ENCODE results near the gene C10orf90. TPM values are rescaled to one million over a fixed set of nuclear protein-coding genes. Genes with fewer than 3 reads are reported as not detected.

C10orf90 gene
- total RNA-seq, 1 donor from 2014 or later = not detected

DNA sequence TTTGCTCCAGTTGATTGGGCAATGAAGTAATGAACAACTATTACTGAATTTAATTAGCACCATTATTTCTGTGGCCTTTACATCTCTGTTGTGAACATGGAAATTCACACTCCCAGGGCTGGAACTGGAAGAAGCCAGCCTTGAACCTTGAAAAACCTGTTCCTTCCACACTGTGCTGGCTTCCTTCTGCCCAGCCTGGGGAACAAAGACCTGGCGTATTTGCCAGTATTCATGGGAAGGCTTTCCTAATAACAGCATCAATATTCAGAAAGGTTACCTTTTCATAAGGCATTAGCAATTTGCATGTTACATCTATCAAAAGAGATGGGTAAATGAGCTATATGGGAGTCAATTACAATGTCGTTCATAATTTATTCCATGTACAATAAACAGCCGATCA, 1.3 kb downstream of the C10orf90 start:
- Histone ChIP-seq H4K20me1 (ENCODE audit: low read depth) (no peaks in the 10 kb centered on the region), H3K4me2 (no peak overlapping the region), H2AFZ (replicated peaks) (no peak overlapping the region), H3K36me3 (no peaks in the 10 kb centered on the region), H3F3A (ENCODE audit: low read depth) (no peaks in the 10 kb centered on the region), H3K27ac (no peak overlapping the region), H3K9ac (no peak overlapping the region), H3K4me3 (no peak overlapping the region), H3K4me1 (no peaks in the 10 kb centered on the region), H3K9me3 (ENCODE audit: low read depth) (no peaks in the 10 kb centered on the region), H3K79me2 (ENCODE audit: low read depth) (no peaks in the 10 kb centered on the region), H3K27me3 (no peaks in the 10 kb centered on the region)
- no peak for DNase-seq (ENCODE audit: low spot score)
- TF ChIP-seq EZH2 (IDR thresholded peaks at IDR 0.05) (no peak), EZH2phosphoT487 (IDR thresholded peaks at IDR 0.05) (no peak)
- TF ChIP-seq, protein P1, sequence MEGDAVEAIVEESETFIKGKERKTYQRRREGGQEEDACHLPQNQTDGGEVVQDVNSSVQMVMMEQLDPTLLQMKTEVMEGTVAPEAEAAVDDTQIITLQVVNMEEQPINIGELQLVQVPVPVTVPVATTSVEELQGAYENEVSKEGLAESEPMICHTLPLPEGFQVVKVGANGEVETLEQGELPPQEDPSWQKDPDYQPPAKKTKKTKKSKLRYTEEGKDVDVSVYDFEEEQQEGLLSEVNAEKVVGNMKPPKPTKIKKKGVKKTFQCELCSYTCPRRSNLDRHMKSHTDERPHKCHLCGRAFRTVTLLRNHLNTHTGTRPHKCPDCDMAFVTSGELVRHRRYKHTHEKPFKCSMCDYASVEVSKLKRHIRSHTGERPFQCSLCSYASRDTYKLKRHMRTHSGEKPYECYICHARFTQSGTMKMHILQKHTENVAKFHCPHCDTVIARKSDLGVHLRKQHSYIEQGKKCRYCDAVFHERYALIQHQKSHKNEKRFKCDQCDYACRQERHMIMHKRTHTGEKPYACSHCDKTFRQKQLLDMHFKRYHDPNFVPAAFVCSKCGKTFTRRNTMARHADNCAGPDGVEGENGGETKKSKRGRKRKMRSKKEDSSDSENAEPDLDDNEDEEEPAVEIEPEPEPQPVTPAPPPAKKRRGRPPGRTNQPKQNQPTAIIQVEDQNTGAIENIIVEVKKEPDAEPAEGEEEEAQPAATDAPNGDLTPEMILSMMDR (IDR thresholded peaks at IDR 0.05) = no peak
- Mint-ChIP-seq H3K4me3 (no peak overlapping the region), H3K36me3 (no peaks in the 10 kb centered on the region), H3K9me3 (peaks cover 6% of the 10 kb centered on the region), H3K27ac (no peak overlapping the region), H3K4me1 (peaks cover 12% of the 10 kb centered on the region), H3K27me3 (ENCODE audit: insufficient read depth, low read depth) (peaks cover 5% of the 10 kb centered on the region)

DNA sequence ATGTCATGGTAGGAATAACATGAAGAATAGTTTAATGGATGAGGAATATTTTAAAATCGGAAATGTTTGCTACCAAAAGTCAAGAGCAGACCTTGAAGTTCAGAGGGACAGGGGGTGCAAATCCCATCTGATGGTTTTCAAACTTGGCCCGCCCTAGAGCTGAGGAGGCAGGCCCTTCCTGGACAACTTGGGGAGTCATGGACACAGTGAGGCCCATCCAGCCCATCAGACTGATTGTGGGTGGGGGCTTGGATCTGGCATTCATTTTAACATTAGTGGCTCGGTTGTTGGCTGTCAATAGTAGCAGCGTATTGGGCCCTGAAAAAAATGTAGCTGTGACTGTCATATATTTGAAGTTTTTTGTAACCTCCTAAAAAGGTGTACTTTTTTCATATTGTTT, 2.0 kb downstream of the C10orf90 start:
- Mint-ChIP-seq H3K27ac (no peak overlapping the region), H3K36me3 (no peaks in the 10 kb centered on the region), H3K4me1 (peaks cover 16% of the 10 kb centered on the region), H3K9me3 (peaks cover 6% of the 10 kb centered on the region), H3K27me3 (ENCODE audit: insufficient read depth, low read depth) (peaks cover 5% of the 10 kb centered on the region), H3K4me3 (no peak overlapping the region)
- no peak overlapping the region for H3K4me3 ChIP-seq
- no peaks in the 10 kb centered on the region for H3K4me1 ChIP-seq
- no peaks in the 10 kb centered on the region for H3F3A ChIP-seq (ENCODE audit: low read depth)
- no peaks in the 10 kb centered on the region for H3K9me3 ChIP-seq (ENCODE audit: low read depth)
- H4K20me1 ChIP-seq (ENCODE audit: low read depth) = no peaks in the 10 kb centered on the region
- TF ChIP-seq EZH2 (IDR thresholded peaks at IDR 0.05) = no peak
- no peaks in the 10 kb centered on the region for H3K36me3 ChIP-seq
- H3K27me3 ChIP-seq = no peaks in the 10 kb centered on the region
- H3K27ac ChIP-seq = no peak overlapping the region
- no peak for DNase-seq (ENCODE audit: low spot score)
- no peaks in the 10 kb centered on the region for H3K79me2 ChIP-seq (ENCODE audit: low read depth)
- no peak overlapping the region for H2AFZ ChIP-seq (replicated peaks)
- H3K4me2 ChIP-seq = no peak overlapping the region
- no peak overlapping the region for H3K9ac ChIP-seq

DNA sequence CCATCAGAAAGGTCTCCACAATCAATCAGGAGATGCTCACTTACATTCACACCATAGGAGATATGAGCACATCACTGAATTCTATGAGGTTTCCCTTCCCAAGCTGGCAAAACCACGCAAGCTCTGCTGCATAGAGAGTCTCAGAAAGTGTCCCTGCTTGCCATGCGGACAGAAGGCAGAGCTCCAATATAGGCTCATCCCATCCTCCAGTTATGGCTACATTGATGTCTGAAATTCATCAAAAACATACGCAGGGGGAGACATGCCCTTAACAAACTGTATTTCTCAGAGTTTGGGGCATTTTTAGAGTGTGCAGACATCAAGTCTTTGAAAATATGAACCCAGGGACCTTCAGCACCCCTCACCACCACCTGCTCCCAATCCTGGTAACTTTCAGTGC, 2.9 kb downstream of the C10orf90 start:
- no peaks in the 10 kb centered on the region for H3F3A ChIP-seq (ENCODE audit: low read depth)
- no peaks in the 10 kb centered on the region for H3K79me2 ChIP-seq (ENCODE audit: low read depth)
- no peaks in the 10 kb centered on the region for H3K9me3 ChIP-seq (ENCODE audit: low read depth)
- H4K20me1 ChIP-seq (ENCODE audit: low read depth) = no peaks in the 10 kb centered on the region
- no peak overlapping the region for H3K27ac Mint-ChIP-seq
- H3K9me3 Mint-ChIP-seq = peaks cover 6% of the 10 kb centered on the region
- TF ChIP-seq EZH2 (IDR thresholded peaks at IDR 0.05) = no peak
- TF ChIP-seq, protein P1 (IDR thresholded peaks at IDR 0.05) = no peak
- TF ChIP-seq EZH2phosphoT487 (IDR thresholded peaks at IDR 0.05) = no peak
- no peak overlapping the region for H2AFZ ChIP-seq (replicated peaks)
- H3K27me3 ChIP-seq = no peaks in the 10 kb centered on the region
- no peak overlapping the region for H3K4me3 ChIP-seq
- no peaks in the 10 kb centered on the region for H3K4me1 ChIP-seq
- H3K27me3 Mint-ChIP-seq (ENCODE audit: insufficient read depth, low read depth) = peaks cover 5% of the 10 kb centered on the region
- H3K4me2 ChIP-seq = no peak overlapping the region
- no peak overlapping the region for H3K4me3 Mint-ChIP-seq
- no peak overlapping the region for H3K27ac ChIP-seq
- H3K9ac ChIP-seq = no peak overlapping the region
- no peaks in the 10 kb centered on the region for H3K36me3 ChIP-seq
- H3K4me1 Mint-ChIP-seq = peaks cover 23% of the 10 kb centered on the region
- DNase-seq (ENCODE audit: low spot score) = no peak
- no peaks in the 10 kb centered on the region for H3K36me3 Mint-ChIP-seq

DNA sequence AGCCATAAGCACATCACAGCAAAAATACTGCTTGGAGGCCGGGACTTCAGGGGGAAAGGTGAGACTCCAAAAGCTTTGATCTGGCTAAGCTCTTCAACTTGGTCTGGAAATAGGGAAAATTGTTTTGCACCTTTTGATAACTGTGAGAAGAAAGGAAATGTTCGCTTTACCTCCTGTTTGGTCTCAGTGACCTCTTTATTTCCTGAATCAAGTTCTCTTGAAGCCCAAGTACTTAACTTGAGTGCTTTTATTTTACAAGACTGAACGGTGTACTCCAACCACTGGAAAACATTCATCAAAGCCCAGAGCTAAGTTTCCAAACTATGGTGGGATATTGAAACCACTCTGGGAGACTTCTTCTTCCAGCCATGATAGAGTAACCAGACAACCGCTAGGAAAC, 5.3 kb downstream of the C10orf90 start:
- DNase-seq (ENCODE audit: low spot score) = no peak
- H3K27ac Mint-ChIP-seq = no peak overlapping the region
- Histone ChIP-seq H3K4me2 (no peak overlapping the region), H3K4me1 (no peaks in the 10 kb centered on the region), H3K9ac (no peak overlapping the region), H4K20me1 (ENCODE audit: low read depth) (no peaks in the 10 kb centered on the region), H3K9me3 (ENCODE audit: low read depth) (no peaks in the 10 kb centered on the region), H3K27ac (no peak overlapping the region), H3K79me2 (ENCODE audit: low read depth) (no peaks in the 10 kb centered on the region), H3F3A (ENCODE audit: low read depth) (no peaks in the 10 kb centered on the region), H3K4me3 (no peak overlapping the region), H2AFZ (replicated peaks) (no peak overlapping the region), H3K27me3 (no peaks in the 10 kb centered on the region), H3K36me3 (no peaks in the 10 kb centered on the region)
- H3K4me1 Mint-ChIP-seq = peaks cover 11% of the 10 kb centered on the region
- TF ChIP-seq EZH2phosphoT487 (IDR thresholded peaks at IDR 0.05) = no peak
- TF ChIP-seq, protein P1 (IDR thresholded peaks at IDR 0.05) = no peak
- no peak for TF ChIP-seq EZH2 (IDR thresholded peaks at IDR 0.05)
- H3K9me3 Mint-ChIP-seq = no peaks in the 10 kb centered on the region
- no peak overlapping the region for H3K4me3 Mint-ChIP-seq
- no peaks in the 10 kb centered on the region for H3K36me3 Mint-ChIP-seq
- peaks cover 7% of the 10 kb centered on the region for H3K27me3 Mint-ChIP-seq (ENCODE audit: insufficient read depth, low read depth)

All from neural progenitor cell (in vitro differentiated cells).